ENCODE measurements around the gene MAFF. TPM values are rescaled to one million over a fixed set of nuclear protein-coding genes. Genes with fewer than 3 reads are reported as not detected.

MAFF gene
- total and polyA plus RNA-seq, 9 of the 15 experiments (the other 6 are each of a cell fraction or from before 2014, with no cell fraction given) = 0.51 to 8.0 (median 5.4) TPM

GRCh38 chr22:38180841-38181452 is 20.8 kb upstream of the MAFF start (continued):
- TF ChIP-seq MGA (IDR thresholded peaks at IDR 0.05) (0 out of 2 replicates have a peak, but pooled peaks have one; percentile 44), NBN (IDR thresholded peaks at IDR 0.05; ENCODE audit: low read depth) (peak; percentile 44; the same call in 1 of the 2 replicates), RNF2 (IDR thresholded peaks at IDR 0.05) (no peak), STAT6 (CRISPR knock-in tag; IDR thresholded peaks at IDR 0.05) (no peak), NFIC (IDR thresholded peaks at IDR 0.05) (0 out of 2 replicates have a peak, but pooled peaks have one; percentile 14), EP300 (IDR thresholded peaks at IDR 0.05; ENCODE audit: low read length) (0 out of 2 replicates have a peak, but pooled peaks have one; percentile 12), SMAD4 (CRISPR knock-in tag; conservative IDR thresholded peaks at IDR 0.05) (peak; percentile 21; the same call in 1 of the 2 replicates), FIP1L1 (IDR thresholded peaks at IDR 0.05; ENCODE audit: low read depth, low read length, poor library complexity, severe bottlenecking) (no peak), ZNF644 (tag; IDR thresholded peaks at IDR 0.05; ENCODE audit: low read depth) (peak; percentile 60; the same call in 1 of the 2 replicates), NR2C1 (IDR thresholded peaks at IDR 0.05) (no peak; the same call in 1 of the 2 replicates), NR2C1 (tag; IDR thresholded peaks at IDR 0.05) (0 out of 2 replicates have a peak, but pooled peaks have one; percentile 23)
- TF ChIP-seq, protein P1, sequence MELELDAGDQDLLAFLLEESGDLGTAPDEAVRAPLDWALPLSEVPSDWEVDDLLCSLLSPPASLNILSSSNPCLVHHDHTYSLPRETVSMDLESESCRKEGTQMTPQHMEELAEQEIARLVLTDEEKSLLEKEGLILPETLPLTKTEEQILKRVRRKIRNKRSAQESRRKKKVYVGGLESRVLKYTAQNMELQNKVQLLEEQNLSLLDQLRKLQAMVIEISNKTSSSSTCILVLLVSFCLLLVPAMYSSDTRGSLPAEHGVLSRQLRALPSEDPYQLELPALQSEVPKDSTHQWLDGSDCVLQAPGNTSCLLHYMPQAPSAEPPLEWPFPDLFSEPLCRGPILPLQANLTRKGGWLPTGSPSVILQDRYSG (tag; conservative IDR thresholded peaks at IDR 0.05; ENCODE audit: low read depth) = 0 out of 2 replicates have a peak, but pooled peaks have one; percentile 23
